ENCODE data around the gene PRR11.
"Not testable (repeated sequence)": the region's sequence is repeated elsewhere in the genome, so short reads cannot be mapped to it uniquely, and the experiment has no call there.

Gene PRR11

GRCh38 chr17:59221159-59221847 is 65.8 kb downstream of the PRR11 start:
- DNase-seq (ENCODE audit: low read depth, low spot score): no peak
- in situ Hi-C loops (cut with HindIII; ENCODE audit: low sequenced_read_pairs): no loop called here
- peak; percentile 6 for TF ChIP-seq CTCF (IDR thresholded peaks at IDR 0.05; ENCODE audit: low read depth, low read length)
- peak overlapping the region; percentile 63 for H3K4me3 ChIP-seq (ENCODE audit: low read depth, low read length)

GRCh38 chr17:59223813-59224212 is 68.3 kb downstream of the PRR11 start:
- no peak for DNase-seq (ENCODE audit: low read depth, low spot score)
- no peak for TF ChIP-seq CTCF (IDR thresholded peaks at IDR 0.05; ENCODE audit: low read depth, low read length)
- no peak overlapping the region for H3K4me3 ChIP-seq (ENCODE audit: low read depth, low read length)
- in situ Hi-C loops (cut with HindIII; ENCODE audit: low sequenced_read_pairs): no loop called here

GRCh38 chr17:59228588-59228987 is 73.0 kb downstream of the PRR11 start:
- DNase-seq (ENCODE audit: low read depth, low spot score); H3K4me3 ChIP-seq (ENCODE audit: low read depth, low read length); in situ Hi-C loops (cut with HindIII; ENCODE audit: low sequenced_read_pairs): not testable (repeated sequence)

- TF ChIP-seq CTCF (IDR thresholded peaks at IDR 0.05; ENCODE audit: low read depth, low read length): no peak
- DNase-seq (ENCODE audit: low read depth, low spot score): no peak
- in situ Hi-C loops (cut with HindIII; ENCODE audit: low sequenced_read_pairs): no loop called here
These were observed 75.2 kb downstream of the PRR11 start for GRCh38 chr17:59230764-59231163.

GRCh38 chr17:59234631-59235030 is 79.1 kb downstream of the PRR11 start:
- TF ChIP-seq CTCF (IDR thresholded peaks at IDR 0.05; ENCODE audit: low read depth, low read length): no peak
- H3K4me3 ChIP-seq (ENCODE audit: low read depth, low read length): no peak overlapping the region
- in situ Hi-C loops (cut with HindIII; ENCODE audit: low sequenced_read_pairs): no loop called here
- DNase-seq (ENCODE audit: low read depth, low spot score): no peak

More at GRCh38 chr17:59230764-59231163, 75.2 kb downstream of the PRR11 start:
- no peak overlapping the region for H3K4me3 ChIP-seq (ENCODE audit: low read depth, low read length)

- in situ Hi-C loops (cut with HindIII; ENCODE audit: low sequenced_read_pairs): no loop called here
These were observed 83.4 kb downstream of the PRR11 start for GRCh38 chr17:59238906-59239305.

More at GRCh38 chr17:59238906-59239305, 83.4 kb downstream of the PRR11 start:
- no peak for DNase-seq (ENCODE audit: low read depth, low spot score)
- H3K4me3 ChIP-seq (ENCODE audit: low read depth, low read length): no peak overlapping the region
- no peak for TF ChIP-seq CTCF (IDR thresholded peaks at IDR 0.05; ENCODE audit: low read depth, low read length)

Measured in astrocyte of the spinal cord (primary cell).